NCI-H2029 treated with DMSO at 0.1 percent for 48 hours (cell line): ENCODE data around the gene GPR152.
"Not testable (repeated sequence)": the region's sequence is repeated elsewhere in the genome, so short reads cannot be mapped to it uniquely, and the experiment has no call there.

ENCODE experiments used
- DNase-seq: peaks from one replicate; lab custom pipeline; 2025; lab: John Stamatoyannopoulos, UW

GPR152 gene

DNA sequence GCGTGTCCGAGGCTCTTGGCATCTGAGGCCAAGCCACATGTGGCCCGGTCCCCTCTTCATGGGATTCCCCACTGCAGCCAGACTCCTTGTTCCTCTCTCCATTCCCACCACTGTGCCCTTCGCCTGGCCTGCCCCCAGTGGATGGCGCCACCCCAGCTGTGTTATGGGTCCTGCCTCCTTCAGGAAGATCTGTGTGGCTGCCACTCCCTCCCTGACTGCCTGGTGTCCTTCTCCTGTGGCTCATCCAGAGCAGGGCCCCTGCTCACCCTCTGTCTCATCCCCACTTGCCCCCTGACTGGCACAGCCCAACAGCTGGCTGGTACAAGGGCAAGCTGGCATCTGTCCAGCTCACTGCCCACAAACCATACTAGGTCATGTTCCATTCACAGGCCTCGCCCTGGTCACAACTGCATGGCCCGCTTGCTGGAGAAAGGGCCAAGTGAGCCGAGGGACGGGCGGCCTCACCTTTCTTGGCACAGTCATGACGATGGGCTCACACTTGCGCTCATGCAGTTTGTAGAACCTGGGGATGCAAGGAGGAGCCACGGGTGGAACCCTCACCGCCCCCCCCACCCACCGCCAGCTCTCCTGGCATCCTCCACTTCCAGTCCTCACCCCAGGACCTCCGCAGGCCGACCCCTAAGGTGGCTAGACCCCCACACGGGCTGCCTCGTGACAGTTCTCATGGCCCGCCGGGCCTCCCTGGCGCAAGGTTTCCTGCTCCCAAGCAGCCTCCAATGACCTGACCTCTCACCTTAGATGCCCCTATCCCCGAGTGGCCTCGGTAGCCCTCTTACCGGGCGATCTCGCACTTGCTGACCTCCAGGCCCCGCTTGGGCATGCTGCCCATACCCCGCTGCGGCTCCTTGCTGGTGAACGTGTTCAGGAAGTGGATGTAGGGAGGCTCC, 13.0 kb downstream of the GPR152 start:
- no peak for DNase-seq

DNA sequence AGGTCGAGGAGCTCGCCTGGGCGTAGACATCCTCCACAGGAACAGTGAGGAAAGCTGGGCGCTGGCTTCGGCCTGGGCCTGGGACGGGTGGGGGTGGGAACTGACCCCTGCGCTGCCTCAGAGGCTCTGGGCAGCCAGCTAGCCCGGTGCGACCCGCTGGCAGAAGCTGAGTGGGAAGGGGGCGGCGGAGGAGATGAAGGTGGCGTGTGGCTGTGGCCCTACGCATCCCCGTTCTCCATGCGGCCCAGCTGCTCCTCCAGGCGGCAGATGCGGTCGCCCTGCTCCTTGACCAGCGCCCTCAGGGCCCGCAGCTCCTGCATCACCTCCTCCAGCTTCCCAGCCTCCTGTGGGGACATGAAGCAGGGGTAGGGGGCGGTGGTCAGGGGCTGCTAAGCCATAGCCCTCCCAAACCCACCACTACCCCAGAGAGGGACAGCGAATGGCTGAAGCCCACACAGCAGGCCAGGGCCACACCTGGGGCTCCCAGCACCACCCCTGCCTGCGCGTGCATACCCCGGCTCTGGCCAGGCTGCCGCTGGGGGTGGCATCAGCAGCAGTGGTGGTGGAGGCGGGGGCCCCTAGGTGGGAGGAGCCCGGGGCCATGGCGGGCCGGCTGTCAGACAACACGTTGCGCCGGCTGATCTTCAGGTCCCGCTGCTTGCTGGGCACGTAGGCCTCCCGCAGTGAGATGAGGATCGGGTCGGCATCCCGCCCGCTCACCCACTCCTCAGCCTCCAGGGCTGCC, 14.2 kb downstream of the GPR152 start:
- no peak for DNase-seq

DNA sequence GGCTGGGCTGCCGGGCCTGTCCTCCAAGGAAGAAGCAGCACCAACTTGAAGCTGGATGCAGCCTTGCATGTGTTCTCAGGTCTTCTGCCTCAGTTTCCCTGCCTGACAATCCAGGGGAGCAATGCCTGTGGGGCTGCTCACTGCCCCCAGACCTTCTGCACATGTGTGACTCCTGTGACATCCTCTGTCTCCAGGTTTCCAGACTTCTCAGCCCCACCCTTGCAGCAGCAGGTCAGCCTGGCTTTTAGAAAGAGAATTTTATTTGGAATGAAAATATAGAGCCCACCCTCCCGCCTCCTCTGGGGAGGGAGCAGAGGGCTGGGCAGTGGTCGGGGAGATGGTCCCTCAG, 14.7 kb downstream of the GPR152 start:
- no peak for DNase-seq

DNA sequence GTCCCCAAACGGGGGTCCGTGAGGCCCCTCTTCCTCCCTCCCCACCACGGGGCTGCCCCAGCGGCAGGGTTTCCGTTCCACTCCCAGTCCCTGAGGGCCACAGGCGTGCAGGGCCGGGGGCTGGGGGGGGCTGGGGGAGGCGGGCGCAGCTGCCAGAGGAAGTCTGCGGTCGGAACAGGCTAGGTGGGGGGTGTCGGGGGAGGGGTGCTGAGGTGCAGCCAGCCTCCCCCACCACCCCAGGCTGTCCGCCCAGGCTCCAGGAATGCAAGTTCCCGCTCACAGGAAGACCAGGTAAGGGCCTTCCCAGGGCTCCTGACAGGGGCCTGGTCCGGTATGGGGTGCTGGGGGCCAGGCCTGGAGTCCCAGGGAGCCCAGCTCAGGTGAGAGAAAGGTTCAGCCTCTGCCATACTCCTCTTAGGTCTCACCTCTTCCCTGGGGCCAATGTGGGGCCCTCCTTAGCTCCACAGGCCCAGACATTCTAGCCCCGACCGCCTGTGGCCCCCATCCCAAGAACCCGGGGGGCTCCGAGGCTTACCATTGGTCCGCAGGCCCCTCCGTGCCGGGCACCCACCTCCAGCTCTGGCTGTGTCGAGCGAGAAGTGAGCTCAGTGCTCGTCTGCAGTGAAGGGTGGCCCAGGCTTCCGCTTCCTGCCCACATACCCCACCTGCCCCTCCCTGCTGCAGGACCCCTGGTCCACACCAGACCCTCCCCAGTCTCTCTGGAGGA, 15.3 kb downstream of the GPR152 start, which contains the start of gene PTPRCAP:
TSS of gene PTPRCAP (minus strand) at position 601 of the 727 bp plus-strand sequence. CDS start at position 538, 63 bp downstream.
- DNase-seq = no peak

GRCh38 chr11:67436459-67437081, 16.0 kb downstream of the GPR152 start:
- no peak for DNase-seq

- DNase-seq = no peak
Observed at GRCh38 chr11:67435727-67436458, 16.6 kb downstream of the GPR152 start.

DNA sequence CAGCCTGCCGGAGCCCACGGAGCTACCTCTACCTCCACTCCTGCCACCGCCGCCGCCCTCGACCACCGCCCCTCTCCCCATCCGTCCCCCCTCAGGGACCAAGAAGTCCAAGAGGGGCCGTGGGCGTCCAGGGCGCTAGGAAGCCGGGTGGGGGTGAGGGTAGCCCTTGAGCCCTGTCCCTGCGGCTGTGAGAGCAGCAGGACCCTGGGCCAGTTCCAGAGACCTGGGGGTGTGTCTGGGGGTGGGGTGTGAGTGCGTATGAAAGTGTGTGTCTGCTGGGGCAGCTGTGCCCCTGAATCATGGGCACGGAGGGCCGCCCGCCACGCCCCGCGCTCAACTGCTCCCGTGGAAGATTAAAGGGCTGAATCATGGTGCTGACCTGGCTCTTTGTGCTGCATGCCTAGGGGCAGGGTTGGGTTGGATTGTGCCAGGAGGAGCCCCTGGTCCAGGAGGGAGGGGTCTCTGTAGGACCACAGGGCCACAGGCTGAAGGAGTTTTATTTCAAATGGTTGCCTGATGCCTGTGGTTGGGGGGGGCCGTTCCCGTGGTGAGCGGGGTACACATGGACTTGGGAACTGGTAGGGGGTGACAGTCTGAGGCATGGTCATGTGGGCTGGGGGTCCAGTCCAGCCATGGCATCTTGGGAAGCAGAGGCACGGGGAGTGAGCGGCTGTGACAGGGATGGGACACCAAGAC, 17.4 kb downstream of the GPR152 start:
- no peak for DNase-seq

DNA sequence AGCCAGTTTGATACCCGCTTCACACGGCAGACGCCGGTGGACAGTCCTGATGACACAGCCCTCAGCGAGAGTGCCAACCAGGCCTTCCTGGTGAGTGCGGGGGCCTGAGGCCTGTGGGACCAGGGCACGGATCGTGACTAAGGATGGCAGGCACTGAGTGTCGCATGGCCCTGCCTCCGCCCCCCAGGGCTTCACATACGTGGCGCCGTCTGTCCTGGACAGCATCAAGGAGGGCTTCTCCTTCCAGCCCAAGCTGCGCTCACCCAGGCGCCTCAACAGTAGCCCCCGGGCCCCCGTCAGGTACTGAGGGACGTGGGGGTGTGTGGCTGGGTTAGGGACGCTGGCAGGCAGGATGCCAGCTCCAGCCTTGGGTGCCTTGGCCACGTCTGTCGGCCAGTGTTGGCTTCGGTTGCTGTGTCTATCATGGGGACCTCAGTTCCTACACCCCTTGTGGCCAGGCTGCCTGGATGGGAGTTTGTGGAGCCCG, 18.1 kb downstream of the GPR152 start:
- no peak for DNase-seq

GRCh38 chr11:67433536-67434394, 18.8 kb downstream of the GPR152 start:
- no peak for DNase-seq

- DNase-seq = no peak
Observed at GRCh38 chr11:67432655-67433349, 19.7 kb downstream of the GPR152 start.

DNA sequence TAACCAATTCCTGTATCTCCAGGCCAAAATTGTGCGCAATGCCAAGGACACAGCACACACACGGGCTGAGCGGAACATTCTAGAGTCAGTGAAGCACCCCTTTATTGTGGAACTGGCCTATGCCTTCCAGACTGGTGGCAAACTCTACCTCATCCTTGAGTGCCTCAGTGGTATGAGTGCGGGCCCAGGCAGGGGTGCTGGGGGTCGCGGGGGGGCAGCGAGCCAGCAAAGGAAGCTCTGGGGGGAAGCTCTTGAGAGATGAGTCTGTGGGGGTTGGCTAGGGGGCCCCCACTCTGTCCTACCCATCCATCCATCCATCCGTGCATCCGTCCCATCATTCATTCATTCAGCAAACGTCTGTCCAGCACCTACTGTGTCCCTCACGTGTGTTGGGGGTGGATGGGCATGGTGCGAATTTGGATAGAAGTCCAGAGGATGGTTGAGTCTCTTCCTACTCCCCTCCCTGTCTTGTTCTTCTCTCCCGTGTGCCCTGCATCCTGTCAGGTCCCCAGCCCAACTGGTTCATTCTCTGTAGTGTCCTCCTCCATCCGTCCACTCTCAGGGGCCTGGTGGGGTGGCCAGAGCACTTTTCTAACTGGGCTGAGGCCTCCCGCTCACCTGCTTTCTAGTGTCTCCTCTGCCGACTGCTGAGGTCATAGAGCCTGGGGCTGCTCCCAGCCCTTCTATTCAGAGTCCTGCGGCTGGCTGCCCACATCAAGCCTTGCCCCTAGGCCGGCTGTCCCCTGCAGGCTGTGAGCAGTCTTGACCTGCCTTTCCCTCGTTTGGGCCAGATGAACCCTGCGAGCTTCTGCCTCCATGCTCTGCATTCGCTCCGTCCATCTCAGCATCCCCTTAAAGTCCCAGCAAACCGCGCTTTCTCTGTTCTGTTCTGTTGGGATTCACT, 20.9 kb downstream of the GPR152 start:
- no peak for DNase-seq

- DNase-seq = no peak
Observed at GRCh38 chr11:67429722-67430121, 22.8 kb downstream of the GPR152 start.

DNA sequence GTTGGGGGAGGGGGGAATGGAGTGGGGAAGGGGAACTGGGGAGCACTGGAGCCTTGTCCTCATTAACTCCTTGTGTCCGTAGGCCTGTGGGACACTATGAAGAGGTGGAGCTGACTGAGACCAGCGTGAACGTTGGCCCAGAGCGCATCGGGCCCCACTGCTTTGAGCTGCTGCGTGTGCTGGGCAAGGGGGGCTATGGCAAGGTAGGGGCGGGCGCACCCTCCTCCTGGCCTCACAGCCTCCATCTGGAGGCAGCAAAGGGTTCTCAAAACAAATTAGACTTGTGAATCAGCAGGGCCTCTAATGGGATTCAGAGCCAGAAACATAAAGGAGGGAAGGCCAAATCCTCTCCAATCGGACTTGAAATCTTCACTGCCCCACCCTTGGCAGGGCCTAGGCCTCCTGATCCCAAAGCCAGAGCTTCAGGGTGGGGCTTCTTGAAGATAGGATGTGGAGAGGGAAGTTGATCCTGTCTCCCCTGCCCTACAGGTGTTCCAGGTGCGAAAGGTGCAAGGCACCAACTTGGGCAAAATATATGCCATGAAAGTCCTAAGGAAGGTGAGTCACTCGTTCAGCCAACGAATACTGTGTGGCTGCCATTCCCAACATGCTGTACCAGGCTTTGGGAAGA, 23.4 kb downstream of the GPR152 start:
- no peak for DNase-seq

DNA sequence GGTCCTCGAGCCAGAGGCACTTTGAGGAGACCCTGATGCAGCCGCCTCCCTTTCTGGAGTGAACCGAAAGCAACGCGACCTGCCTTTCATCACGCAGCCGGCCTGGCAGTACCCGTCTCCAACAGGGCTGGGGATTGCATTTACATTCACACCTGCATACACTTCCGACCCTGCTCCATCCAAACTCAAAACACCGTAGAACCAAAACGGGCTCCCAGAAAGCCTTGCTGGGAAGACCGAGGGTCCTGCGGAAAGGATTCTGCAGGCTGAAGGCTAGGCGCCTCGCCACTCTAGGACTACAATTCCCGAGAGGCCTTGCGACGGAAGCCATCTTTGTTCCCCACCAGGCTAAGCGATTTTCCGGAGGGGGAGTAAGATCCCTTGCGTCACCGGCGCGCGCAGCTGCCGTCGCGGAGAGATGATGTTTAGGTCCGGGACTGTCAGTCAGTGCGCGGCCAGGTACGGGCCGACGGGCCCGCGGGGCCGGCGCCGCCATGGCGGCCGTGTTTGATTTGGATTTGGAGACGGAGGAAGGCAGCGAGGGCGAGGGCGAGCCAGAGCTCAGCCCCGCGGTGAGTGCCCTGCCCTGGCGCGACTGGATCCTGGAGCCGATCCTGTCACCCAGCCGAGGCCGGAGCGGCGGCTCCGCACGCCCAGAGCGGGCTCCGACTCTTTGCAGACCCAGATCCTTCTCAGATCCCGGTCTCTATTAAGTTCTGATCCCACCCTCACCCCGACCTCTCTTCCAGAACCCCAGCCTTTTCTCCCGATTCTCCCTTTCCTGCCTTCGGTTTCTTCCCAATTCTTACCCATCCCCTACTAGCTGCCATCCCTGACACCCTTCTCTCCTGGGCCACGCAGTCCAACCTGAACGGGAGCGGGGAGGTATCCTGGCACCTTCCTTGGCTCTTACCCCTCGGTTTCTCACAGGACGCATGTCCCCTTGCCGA, 24.2 kb downstream of the GPR152 start, which contains the start of gene RPS6KB2:
TSS of gene RPS6KB2 (plus strand) at position 443 of the 950 bp plus-strand sequence. CDS start at position 495, 52 bp downstream.
- peak; percentile 90 for DNase-seq

DNA sequence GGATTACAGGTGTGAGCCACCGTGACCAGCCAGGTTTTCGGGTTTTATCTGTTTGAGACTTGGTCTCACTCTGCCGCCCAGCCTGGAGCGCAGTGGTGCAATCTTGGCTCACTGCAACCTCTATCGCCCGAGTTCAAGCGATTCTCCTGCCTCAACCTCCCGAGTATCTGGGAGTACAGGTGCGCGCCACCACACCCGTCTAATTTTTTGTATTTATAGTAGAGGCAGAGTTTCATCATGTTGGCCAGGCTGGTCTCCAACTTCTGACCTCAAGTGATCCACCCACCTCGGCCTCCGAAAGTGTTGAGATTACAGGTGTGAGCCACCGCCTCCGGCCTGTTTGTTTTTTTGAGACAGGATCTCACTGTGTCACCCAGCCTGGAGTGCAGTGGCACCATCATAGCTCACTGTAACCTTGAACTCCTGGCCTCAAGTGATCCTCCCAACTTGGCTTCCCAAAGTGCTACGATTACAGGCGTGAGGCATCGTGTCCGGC, 25.1 kb downstream of the GPR152 start:
- DNase-seq = not testable (repeated sequence)
